GM21723 (cell line): ENCODE data around the gene MED27.

ENCODE experiments used
- ATAC-seq: cut with Tn5 transposase; IDR thresholded peaks from one replicate; pipeline ENCODE4 v1.9.1; 2021; ENCODE audit warnings: mild to moderate bottlenecking, moderate library complexity; ENCODE audit not compliant: unreplicated experiment

The MED27 gene

DNA sequence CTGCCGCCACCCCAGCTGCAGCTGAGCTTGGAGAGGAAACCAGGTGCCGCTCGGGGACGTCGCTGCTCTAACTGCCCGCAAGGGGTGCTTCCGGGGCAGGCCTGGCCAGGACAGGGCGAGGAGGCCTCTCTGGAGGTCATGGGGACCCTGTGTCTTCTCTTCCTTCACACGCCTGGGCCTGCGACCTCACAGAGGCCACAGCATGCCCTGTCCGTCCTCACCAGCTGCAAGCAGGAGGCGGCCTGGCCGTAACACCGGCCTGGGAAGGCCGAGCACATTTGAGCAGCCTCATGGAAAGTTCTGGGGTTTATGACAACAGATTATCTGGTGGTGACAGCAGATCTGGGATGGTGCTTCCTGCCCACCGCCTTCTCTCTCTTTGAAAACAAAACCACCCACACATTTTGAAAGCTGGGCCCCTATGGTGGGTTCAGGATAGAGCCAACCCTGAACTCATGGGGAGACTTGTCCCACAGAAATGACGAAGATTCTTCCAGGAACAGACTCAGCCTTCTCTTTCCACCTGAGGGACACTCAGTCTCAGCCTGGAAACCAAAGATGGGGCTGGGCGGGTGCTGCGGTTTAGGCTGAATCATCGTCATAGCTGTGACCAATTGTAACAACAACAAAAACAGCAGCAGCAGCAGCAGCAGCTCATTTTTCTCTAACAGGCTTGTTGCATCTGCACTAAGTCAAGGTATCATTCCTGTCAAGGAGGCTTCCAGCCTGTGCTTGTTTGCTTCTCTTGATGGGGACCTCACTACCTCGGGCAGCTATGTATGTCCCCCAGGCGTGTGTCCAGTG, 240.2 kb downstream of the MED27 start:
- ATAC-seq, result no peak

DNA sequence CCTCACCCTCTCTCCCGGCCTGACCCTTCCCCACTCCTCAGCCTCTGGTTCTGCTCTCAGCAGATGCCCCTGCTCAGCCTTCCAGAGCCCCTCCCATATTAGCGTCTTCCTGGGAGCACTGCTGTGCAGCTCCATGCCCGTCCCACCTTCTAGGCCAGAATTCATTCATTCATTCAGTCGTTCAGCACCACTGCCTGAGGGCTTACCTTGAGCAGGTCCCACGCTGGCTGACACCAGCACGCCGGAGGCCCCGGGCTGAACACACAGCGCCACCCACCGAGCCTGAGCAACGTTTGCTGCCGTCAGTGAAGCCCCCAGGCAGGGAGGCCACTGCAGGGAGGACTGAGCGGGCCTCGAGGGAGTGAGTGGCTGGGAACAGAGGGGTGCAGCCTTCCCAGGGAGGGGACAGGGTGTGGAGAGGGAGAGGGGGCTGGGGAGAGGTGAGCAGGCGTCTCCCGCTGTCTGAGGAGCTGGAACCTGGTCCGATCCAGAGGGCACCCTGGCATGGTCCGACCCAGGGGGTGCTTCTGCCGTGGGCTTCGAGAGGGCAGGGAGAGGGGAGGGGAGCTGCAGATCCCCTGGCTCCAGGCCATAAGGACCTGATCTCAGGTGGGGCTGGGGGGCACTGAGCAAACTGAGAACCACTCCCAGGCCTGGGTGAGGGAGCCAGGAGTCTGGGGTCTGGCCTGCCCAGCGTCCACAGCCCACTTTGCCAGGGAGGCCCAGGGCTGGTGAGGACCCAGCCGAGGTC, 241.0 kb downstream of the MED27 start:
- ATAC-seq, result no peak

DNA sequence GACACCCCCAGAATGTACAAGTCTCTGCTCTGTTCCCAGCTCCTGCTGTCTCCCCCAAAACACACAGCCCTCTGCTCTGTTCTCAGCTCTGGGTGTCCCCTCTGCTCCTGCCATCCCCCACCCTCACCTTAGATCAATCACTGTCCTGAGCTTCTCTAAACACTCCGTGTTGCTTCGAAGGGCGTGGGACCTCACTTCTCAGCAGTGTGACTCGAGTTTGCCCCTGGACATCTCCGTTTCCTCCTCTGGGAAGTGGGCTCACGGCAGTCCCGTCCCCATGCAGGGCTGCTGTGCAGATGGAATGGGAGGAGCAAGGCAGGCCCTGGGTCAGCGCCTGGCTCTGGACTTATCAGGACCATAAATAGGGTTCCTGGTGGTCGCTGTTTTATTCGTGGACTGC, 241.8 kb downstream of the MED27 start:
- no peak for ATAC-seq

DNA sequence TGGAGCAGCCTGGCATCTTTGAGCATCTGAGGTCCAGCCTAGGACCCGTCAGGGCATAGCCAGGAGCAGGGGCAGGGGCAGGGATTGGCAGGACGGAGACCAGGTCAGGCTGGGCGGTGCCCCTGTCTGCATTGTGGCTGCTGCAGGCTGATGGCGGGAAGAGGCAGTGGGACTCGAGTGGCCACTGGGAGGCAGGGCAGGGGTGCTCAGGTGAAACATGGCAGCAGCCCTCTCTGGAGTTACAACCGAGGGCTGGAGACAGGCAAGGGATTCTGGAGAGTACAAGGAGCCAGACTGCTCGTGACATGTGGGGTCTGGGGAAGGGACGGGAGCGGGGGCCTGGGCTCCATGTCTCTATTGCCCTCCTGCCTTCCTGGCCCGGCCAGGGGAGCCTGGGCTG, 242.4 kb downstream of the MED27 start:
- ATAC-seq, result no peak

DNA sequence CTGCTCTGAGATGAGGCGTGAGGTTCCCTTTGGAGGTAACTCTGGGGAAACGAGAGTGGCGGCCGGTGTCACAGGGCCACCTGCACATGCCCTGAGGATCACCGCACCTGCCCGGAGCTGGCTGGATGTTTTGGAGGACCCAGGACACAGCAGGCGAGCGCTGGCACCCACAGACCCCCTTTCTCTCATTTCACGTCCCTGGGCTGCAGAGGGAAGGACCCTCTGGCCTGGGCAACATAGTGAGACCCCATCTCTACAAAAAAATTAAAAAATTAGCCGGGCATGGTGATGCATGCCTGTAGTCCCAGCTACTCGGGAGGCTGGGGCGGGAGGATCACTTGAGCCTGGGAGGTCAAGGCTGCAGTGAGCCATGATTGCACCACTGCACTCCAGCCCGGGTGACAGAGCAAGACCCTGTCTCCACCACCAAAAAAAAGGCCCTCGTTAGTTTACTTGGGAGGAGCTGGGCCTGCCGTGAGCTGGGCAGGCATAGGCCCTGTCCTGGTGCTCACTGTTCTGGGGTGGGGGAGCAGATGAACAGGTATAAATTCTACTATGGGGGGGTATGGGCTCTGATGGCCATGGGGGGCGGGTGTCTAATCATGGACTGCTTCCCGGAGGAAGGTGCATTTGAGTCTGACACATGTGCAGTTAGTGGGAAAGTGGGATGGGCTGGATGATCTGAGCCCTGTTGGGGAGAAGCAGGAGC, 242.9 kb downstream of the MED27 start:
- ATAC-seq, result no peak

DNA sequence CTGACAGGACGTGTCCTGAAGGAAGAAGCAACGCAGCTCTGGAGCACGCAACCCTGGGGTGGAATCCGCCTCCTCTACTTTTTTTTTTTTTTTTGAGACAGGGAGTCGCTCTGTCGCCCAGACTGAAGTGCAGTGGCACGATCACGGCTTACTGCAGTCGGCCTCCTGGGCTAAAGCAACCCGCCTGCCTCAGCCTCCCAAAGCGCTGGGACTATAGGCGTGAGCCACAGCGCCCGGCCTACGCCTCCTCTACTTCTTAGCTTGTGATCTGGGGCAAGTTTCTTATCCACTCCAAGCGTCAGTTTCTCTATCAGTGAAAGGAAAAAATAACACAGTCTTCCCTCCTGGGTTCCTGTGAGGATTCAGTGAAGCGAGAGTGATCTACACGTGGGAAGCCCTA, 243.6 kb downstream of the MED27 start:
- no peak for ATAC-seq

DNA sequence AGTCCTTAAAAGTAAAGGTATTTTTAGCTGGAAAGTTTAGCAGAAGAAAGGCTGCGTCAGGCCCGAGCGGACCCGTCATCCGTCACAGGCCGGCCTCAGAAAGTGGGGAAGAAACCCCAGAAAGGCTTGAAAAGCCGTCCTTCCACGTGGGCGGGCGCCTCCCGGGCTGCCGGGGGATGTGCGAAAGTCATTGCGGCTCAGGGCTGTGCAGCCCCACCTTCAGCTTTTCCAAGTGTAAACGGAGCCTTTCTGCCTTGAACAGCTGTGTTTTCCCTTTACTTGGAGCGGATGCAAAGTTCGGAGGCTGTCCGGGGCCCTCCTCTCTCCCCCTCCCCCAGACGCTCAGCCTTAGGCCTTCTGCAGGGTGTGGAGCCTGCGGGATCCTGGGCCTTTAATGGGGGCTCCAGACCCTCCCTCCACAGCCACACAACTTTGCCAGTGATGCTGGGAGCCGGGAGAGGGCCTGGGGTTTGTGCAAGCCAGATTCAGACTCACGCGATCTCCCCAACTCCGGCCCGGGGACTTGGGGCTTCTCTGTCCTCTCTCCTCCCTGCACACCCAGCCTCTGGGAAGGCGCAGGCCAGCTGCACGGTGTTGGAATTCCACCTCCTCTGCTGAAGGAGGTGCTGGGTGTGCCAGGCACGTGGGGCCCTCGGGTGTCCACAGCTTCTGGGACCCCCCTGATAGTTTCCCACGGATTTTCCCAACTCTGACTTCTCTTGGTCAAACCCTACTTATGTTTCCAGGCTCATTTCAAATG, 244.3 kb downstream of the MED27 start:
- no peak for ATAC-seq

DNA sequence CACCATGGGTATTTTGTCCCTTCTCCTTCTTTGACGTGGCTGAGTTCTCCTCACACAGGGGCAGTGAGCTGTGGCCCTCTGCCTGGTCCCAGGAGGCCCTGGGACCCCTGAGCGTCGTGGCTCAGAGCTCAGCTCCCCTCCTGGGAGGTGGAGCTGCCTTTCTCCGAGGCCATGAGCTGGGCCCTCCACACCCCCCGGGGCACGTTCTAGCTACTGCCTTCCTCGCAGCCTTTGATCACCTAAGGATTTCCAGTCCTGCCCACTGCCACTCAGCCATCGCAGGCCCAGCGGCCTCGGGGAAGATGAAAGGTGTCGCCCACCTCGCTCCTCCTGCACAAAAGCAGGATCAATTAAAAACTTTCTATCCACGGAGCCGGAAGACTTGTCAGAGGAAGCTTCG, 244.9 kb downstream of the MED27 start:
- no peak for ATAC-seq

DNA sequence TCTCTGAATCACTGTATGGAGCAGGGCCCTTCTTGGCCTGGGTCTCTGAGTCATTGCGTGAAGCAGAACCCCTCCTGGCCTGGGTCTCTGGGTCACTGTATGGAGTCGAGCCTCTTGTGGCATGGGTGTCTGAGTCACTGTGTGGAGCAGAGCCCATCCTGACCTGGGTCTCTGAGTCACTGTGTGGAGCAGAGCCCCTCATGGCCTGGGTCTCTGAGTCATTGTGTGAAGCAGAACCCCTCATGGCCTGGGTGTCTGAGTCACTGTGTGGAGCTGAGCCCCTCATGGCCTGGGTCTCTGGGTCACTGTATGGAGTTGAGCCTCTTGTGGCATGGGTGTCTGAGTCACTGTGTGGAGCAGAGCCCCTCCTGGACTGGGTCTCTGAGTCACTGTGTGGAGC, 245.8 kb downstream of the MED27 start:
- ATAC-seq, result no peak

DNA sequence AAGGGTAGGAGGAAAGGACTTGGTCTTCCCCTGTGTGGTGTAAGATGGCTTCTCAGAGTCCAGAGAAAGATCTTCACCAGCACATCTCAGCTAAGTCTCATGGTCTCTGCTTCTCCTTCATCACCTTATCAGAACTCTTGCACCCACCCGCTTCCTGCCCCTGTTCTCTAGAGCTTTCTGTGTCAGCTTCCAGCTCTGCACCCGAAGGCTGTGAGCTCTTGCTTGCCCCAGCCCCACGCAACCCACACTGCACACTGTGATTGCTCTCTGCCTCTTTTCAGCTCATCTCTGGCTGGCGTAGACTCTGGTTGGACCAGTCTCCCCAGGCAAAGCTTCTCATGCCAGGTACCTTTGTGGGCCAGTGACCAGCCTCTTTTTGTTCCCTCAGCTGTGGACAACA, 246.6 kb downstream of the MED27 start:
- no peak for ATAC-seq

DNA sequence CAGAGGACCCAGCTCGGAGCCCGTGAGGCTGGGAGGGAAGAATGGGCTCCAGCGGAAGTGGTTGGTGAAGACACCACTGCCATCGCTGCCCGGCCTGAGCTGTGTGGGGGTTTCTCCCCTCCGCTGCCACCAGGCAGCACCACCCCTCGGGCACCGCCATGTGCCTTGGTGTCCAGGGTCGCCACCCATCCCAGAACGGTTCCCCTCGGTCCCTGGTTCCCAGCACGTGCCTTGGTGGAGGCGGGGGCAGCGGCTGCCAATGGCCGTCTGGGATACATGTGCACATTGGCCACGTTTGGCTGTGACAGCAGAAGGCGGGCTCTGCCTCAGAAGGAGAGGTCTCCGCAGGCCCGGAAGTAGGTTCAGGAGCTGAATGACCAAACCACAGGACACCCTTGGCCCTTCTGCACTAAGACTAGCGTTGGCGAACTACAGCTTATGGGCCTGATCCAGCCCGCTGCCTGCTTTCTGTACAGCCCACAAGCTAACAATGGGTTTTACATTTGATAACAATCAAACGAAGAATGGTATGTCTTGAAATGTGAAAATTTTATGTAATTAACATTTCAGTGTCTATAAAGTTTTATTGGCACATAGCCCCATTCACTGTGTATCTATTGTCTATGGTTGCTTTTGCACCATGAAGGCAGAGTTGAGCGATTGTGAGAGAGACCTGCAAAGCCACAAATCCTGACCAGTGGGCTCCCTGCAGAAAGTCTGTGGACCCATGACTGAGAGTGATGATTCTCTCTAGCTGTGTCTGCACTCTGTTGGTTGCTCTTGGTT, 248.1 kb downstream of the MED27 start:
- no peak for ATAC-seq

DNA sequence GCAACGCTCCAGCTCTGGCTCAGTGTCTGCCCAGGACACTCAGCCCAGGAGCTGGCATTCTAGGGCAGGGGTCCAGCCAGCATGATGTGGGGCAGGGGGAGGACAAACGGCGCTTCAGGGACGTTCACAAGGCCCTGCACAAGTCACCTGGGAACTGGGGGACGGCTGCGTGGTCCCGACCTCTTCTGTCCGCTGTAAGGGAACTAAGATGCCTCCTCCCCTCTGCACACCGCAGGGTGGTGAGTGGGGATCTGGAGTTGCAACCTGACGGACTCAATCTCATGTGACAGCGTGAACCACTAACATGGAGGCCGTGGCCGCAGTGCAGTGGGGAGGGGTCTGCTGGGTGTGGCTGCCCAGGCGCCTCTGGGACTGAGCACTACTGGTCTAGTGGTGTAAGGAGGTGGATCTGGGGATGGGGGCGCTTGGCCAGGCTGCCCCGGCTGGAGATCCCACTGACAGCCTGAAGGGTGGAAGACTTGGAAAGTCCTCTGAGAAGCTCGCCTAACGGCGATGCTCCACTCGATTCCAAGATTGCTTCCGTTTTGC, 251.8 kb downstream of the MED27 start:
- no peak for ATAC-seq

DNA sequence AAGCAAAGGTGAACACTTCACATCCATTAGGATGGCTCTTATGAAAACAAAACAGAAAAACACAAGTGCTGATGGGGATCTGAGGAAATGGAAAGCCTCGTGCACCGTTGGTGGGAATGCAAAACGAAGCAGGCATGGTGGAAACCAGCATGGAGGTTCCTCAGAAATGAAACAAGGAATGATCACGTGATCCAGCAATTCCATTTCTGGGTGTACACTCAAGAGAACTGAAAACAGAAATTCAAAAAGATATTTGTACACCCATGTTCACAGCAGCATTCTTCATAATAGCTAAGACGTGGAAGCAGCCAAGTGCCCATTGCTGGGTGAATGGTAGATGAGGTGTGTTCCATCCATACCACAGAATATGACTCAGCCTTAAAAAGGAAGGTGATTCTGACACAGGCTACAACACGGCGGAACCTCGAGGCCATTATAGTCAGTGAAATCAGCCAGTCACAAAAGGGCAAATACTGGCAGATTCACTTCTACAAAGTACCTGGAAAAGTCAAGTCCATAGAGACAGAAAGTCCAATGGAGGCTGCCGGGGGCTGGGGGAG, 252.6 kb downstream of the MED27 start:
- no peak for ATAC-seq

DNA sequence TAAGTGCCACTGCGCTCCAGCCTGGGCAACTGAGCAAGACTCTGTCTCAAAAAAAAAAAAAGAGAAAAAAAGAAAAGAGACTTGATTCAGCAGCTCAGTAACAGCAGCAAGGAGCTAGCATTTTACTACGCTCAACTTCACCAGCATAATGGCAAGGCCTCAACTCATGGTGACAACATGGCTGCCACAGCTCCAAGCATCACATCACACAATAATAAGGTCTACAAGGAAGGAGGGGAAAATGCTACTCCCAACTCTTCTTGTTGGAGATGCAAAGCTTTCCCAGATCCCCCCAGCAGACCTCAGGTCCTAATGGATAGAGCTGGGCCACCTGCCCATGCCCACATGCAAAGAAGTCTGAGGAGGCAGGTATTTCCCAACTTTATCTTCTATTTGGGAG, 253.6 kb downstream of the MED27 start:
- no peak for ATAC-seq

DNA sequence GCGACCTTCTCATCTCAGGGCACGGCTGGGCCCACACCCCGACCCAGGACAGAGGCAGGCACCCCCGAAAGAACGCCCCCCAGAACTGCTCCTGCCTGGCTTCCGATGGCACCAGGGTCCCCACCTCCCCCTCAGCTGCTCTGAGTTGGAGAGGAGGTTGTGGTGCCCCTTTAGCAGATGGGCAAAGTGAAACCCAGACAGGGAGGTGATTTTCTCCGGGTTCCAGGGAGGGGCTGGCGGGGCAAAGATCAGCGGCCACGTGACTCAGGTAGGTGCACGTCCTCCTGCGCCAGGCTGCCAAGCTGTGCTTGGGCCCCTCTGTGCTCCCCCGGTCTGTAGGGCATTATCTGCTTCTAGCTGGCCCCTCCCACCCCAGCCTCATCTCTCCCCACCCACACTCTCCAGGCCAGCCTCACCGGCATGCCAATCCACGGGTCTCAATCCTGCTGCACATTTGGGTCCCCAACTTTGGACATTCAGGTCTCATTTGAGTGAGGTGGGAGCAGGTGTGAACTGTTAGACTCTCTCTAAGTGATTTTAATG, 254.6 kb downstream of the MED27 start:
- no peak for ATAC-seq

DNA sequence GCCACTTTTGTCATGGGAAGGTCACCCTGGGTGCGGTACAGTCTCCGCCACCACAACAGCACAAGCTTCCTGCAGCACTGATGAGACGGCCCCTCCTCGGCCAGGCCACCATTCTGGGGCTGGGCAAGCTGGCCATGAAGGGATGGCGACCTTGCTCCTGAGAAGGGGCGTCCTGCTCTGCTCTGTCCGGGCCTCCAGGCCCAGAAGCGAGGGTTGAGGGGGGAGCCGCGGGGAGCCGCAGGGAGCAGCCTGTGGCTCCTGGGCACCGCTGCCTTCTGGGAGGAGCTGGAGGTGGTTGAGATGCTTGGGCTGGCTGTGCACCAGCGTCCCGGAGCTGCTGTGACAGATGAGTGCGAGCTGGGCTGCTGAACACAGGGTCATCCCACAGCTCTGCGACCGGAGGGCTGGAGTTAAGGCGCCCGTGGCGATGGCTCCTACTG, 255.5 kb downstream of the MED27 start:
- ATAC-seq, result no peak

DNA sequence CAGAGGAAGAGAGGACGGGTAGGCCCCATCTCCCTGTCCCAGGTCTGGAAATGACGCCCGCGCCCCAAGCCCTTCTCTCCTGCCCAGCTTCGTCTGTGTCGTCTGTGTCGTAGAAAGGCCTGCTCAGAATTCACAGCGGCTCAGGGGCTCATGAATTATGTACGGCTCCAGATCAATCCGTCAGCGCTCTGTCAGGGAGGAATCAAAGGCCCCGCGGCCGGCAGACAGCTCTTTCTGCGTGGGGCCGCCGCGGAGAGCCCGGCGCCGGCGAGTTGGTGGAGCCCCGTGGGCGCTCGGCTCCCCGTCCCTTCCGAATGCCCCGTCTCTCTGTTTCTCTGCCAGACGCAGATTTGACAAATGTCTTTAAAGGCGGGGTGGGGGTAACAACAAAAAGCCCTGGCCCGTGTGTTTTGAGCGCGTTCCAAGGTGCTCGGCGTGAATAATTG, 255.9 kb downstream of the MED27 start:
- no peak for ATAC-seq

DNA sequence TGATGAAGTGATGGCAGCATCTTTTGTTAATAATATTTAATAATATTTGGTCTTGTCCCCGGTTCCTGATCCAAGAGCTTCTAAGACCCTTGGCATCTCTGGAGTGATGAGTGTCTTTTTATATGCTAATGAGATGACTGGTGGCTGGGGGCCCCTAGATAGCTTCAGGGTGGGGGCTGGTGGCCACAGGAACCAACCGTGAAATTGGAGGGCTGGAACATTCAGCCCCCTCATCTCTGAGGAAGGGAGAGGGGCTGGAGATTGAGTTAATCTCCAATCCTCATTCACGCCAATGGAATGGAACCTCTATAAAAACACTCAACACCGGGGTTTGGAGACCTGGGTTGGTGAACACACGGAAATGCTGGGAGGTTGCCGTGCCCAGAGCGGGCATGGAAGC, 261.6 kb downstream of the MED27 start:
- ATAC-seq, result no peak

DNA sequence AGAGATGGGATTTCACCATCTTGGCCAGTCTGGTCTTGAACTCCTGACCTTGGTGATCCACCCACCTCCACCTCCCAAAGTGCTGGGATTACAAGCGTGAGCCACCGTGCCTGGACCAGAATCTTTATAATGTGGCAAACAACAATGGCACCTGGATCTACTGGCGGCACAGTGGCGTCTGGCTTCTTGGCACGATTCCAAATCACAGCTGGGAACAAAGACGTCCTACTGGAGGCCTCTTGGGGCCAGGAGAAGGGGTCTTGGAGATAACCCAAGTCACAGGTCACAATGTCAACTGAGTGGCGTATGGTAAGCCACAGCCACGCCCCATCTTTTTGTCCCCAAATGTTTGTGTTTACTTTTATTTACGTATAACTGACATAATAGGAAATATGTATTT, 262.0 kb downstream of the MED27 start:
- no peak for ATAC-seq
